Tibial artery (tissue), 4 donors: Measurements from ENCODE around the gene TFDP2.

ENCODE experiments used
- DNase-seq, 2 donors: peaks; one replicate each; pipeline ENCODE4 v3.0.0-alpha.2; 2019
- H3K27ac ChIP-seq, 2 donors: fragments of 200-600 bp; sonication (generic) in 1 of 2; 1 replicate in 1 of 2; 2 replicates in 1 of 2; pipeline ENCODE4 v1.5.1; 2018 to 2019; ENCODE audit warnings: mild to moderate bottlenecking in 1 of 2
- H3K27me3 ChIP-seq, 2 donors: fragments of 200-600 bp; sonication (generic) in 1 of 2; one replicate each; pipeline versions ENCODE4 v1.5.1 to v1.6.0; 2016 to 2019
- H3K36me3 ChIP-seq, 3 donors: fragments of 200-600 bp; sonication (generic) in 2 of 3; one replicate each; pipeline ENCODE4 v1.5.1; 2016 to 2019; ENCODE audit warnings: mild to moderate bottlenecking in 2 of 3
- H3K4me1 ChIP-seq, 4 donors: fragments of 200-600 bp; sonication (generic) in 2 of 4; 1 replicate in 3 of 4; 2 replicates in 1 of 4; pipeline ENCODE4 v1.5.1; 2016 to 2019
- H3K4me3 ChIP-seq, 2 donors: fragments of 200-600 bp; sonication (generic) in 1 of 2; 1 replicate in 1 of 2; 2 replicates in 1 of 2; pipeline ENCODE4 v1.5.1; 2018 to 2019; ENCODE audit warnings: mild to moderate bottlenecking in 2 of 2
- H3K9me3 ChIP-seq, 3 donors: fragments of 200-600 bp; sonication (generic) in 1 of 3; one replicate each; pipeline ENCODE4 v1.5.1; 2016 to 2019
- CTCF ChIP-seq, 2 experiments: fragments of 200-600 bp in 1 of 2; fragments of 450-650 bp in 1 of 2; IDR thresholded peaks; one replicate each; pipeline ENCODE4 v1.5.1; 2017 to 2019; ENCODE audit warnings: antibody characterized with exemption in 2 of 2, mild to moderate bottlenecking in 1 of 2, moderate library complexity in 1 of 2
- intact Hi-C: fragments of 100-400 bp; cut with DNase I; formaldehyde crosslinking; loops from one replicate; pipeline ENCODE4 v1.15.0; 2023; ENCODE audit warnings: low total_unique reads

Gene TFDP2

GRCh38 chr3:141938011-141938500, 211.3 kb downstream of the TFDP2 start:
- intact Hi-C loops: no loop called here
- DNase-seq: no peak
- no peaks in the 10 kb centered on the region for H3K9me3 ChIP-seq
- H3K4me1 ChIP-seq: peaks cover 0 to 10% (median 3%) of the 10 kb centered on the region in 4 donors
- no peak overlapping the region for H3K4me3 ChIP-seq
- H3K36me3 ChIP-seq: no peaks in the 10 kb centered on the region
- no peak overlapping the region for H3K27ac ChIP-seq
- no peak for TF ChIP-seq CTCF (IDR thresholded peaks at IDR 0.05)
- H3K27me3 ChIP-seq: no peaks in the 10 kb centered on the region

- Histone ChIP-seq H3K27ac (no peak overlapping the region), H3K4me3 (no peak overlapping the region), H3K4me1 (no peaks in the 10 kb centered on the region), H3K36me3 (no peaks in the 10 kb centered on the region), H3K9me3 (no peaks in the 10 kb centered on the region), H3K27me3 (no peaks in the 10 kb centered on the region)
- no peak for DNase-seq
- intact Hi-C loops: no loop called here
- TF ChIP-seq CTCF (IDR thresholded peaks at IDR 0.05): no peak
These were observed 215.0 kb downstream of the TFDP2 start for GRCh38 chr3:141934354-141934753.

- intact Hi-C loops: no loop called here
- DNase-seq: no peak
These were observed 215.7 kb downstream of the TFDP2 start for GRCh38 chr3:141933421-141934300.

GRCh38 chr3:141930801-141931200, 218.5 kb downstream of the TFDP2 start:
- intact Hi-C loops: no loop called here

More at GRCh38 chr3:141933421-141934300, 215.7 kb downstream of the TFDP2 start:
- no peaks in the 10 kb centered on the region for H3K4me1 ChIP-seq
- H3K36me3 ChIP-seq: no peaks in the 10 kb centered on the region
- H3K4me3 ChIP-seq: no peak overlapping the region
- no peak for TF ChIP-seq CTCF (IDR thresholded peaks at IDR 0.05)
- no peak overlapping the region for H3K27ac ChIP-seq
- no peaks in the 10 kb centered on the region for H3K27me3 ChIP-seq
- no peaks in the 10 kb centered on the region for H3K9me3 ChIP-seq

GRCh38 chr3:141929341-141929995, 219.9 kb downstream of the TFDP2 start:
- no peak overlapping the region for H3K27ac ChIP-seq
- no peak for TF ChIP-seq CTCF (IDR thresholded peaks at IDR 0.05)
- peaks cover 13 to 21% (median 18%) of the 10 kb centered on the region in 3 donors for H3K36me3 ChIP-seq
- no peaks in the 10 kb centered on the region for H3K9me3 ChIP-seq
- no peak overlapping the region for H3K4me3 ChIP-seq
- no peak for DNase-seq
- H3K27me3 ChIP-seq: no peaks in the 10 kb centered on the region
- H3K4me1 ChIP-seq: no peaks in the 10 kb centered on the region
- intact Hi-C loops: no loop called here

More at GRCh38 chr3:141930801-141931200, 218.5 kb downstream of the TFDP2 start:
- Histone ChIP-seq H3K27me3 (no peaks in the 10 kb centered on the region), H3K36me3 (peaks cover under 1 to 14% (median 8%) of the 10 kb centered on the region in 3 donors), H3K9me3 (no peaks in the 10 kb centered on the region), H3K4me3 (no peak overlapping the region), H3K27ac (no peak overlapping the region), H3K4me1 (no peaks in the 10 kb centered on the region)
- DNase-seq: no peak
- no peak for TF ChIP-seq CTCF (IDR thresholded peaks at IDR 0.05)
